ENCODE data around the gene ITPKB. TPM values are rescaled to one million over a fixed set of nuclear protein-coding genes. Genes with fewer than 3 reads are reported as not detected.

ITPKB gene
- total RNA-seq, 1 donor: 4.7 TPM

DNA sequence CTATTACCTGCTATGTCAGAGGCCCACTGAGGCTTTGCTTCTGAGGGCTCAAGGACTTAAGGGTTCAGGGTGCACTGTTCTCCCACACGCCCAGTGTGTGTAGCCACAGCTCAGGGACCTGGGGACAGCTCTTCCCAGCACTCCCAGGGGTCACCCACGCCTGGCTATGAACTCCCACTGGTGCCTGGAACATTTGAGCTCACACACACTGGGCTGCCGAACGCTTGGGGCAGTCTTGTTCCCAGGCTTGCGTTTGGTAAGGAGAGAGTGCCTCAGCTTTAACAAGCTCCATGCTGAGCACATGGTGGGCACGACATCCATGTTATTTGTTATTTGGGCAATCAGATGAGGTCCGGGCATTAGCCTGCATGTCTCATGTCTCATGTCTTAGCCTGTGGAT lies 153.0 kb downstream of the ITPKB start:
- TF ChIP-seq, protein P1, sequence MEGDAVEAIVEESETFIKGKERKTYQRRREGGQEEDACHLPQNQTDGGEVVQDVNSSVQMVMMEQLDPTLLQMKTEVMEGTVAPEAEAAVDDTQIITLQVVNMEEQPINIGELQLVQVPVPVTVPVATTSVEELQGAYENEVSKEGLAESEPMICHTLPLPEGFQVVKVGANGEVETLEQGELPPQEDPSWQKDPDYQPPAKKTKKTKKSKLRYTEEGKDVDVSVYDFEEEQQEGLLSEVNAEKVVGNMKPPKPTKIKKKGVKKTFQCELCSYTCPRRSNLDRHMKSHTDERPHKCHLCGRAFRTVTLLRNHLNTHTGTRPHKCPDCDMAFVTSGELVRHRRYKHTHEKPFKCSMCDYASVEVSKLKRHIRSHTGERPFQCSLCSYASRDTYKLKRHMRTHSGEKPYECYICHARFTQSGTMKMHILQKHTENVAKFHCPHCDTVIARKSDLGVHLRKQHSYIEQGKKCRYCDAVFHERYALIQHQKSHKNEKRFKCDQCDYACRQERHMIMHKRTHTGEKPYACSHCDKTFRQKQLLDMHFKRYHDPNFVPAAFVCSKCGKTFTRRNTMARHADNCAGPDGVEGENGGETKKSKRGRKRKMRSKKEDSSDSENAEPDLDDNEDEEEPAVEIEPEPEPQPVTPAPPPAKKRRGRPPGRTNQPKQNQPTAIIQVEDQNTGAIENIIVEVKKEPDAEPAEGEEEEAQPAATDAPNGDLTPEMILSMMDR (IDR thresholded peaks at IDR 0.05; ENCODE audit: insufficient read depth, low read depth, low read length): no peak
- no peak for DNase-seq (ENCODE audit: low read depth)

DNA sequence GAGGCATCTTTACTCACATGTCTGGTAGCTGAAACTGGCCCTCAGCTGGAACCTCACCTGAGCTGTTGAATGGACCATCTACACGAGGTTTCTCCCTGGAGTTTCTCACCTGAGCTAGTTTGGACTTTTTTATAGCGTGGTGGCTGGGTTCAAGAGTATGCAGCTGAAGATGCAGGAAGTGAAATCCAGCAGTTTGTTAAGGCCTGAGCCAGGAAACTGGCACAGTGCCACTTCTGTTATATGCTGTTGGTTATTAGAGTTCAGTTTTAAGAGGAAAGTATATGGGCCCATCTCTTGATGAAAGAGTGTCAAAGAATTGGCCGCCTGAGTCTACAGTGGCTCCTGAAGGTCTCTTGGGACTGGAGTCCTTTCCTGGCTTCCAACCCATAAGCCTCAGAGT lies 154.9 kb downstream of the ITPKB start:
- H3K4me3 ChIP-seq (ENCODE audit: low read depth, low read length): no peak overlapping the region
- TF ChIP-seq, protein P1 (IDR thresholded peaks at IDR 0.05; ENCODE audit: insufficient read depth, low read depth, low read length): no peak

More for the DNA sequence above, 153.0 kb downstream of the ITPKB start:
- no peak overlapping the region for H3K4me3 ChIP-seq (ENCODE audit: low read depth, low read length)

DNA sequence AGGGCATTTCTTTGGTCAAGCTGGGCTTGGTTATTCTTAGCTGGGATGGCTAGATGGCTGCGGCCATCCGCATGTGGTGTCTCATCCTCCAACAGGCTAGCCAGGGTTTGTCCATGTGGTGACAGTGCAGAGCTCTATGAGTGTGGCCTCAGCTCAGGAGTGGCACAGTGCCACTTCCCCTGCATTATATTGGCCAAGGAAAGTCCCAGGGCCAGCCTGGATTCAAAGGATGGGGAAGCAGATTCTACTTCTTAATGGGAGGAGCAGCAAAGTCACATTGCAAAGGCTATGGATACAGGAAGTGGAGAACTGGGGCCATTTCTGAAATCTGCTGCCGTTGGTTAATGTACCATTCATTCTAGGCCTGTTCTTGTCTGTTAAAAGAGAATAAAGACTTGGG lies 156.1 kb downstream of the ITPKB start:
- H3K4me3 ChIP-seq (ENCODE audit: low read depth, low read length): no peak overlapping the region
- TF ChIP-seq, protein P1 (IDR thresholded peaks at IDR 0.05; ENCODE audit: insufficient read depth, low read depth, low read length): no peak
- no peak for DNase-seq (ENCODE audit: low read depth)

More for the DNA sequence above, 154.9 kb downstream of the ITPKB start:
- no peak for DNase-seq (ENCODE audit: low read depth)

Small RNA genes lying within 50 kb of the gene (small RNA-seq; reads per million reads assigned to genes)
- gene RPS27P5: not detected

Other genes starting within 250 kb of the ITPKB start
- gene STUM, start 190.5 kb downstream of the ITPKB start, total RNA-seq: under 0.01 TPM in 1 of 2 replicates, not detected in the other
- 16.0 and 20.6 TPM in 2 replicates for gene PSEN2, start 131.3 kb upstream of the ITPKB start, total RNA-seq
- gene COQ8A, start 201.0 kb upstream of the ITPKB start, total RNA-seq: 2.3 and 3.0 TPM in 2 replicates

All from fibroblast of villous mesenchyme (primary cell).